ENCODE data around the gene BLM.

- TF ChIP-seq CTCF (IDR thresholded peaks at IDR 0.05 in 2 of 3, conservative IDR thresholded peaks at IDR 0.05 in 1 of 3; ENCODE audit: control insufficient read depth in 2 of 3, extremely low read depth in 1 of 3, insufficient read depth in 1 of 3, low read depth in 3 of 3, low read length in 3 of 3) (no peak), ZNF274 (IDR thresholded peaks at IDR 0.05; ENCODE audit: insufficient read depth, insufficient read length) (no peak), POLR2AphosphoS5 (IDR thresholded peaks at IDR 0.05; ENCODE audit: low read length) (no peak)
- TF ChIP-seq, protein P1, sequence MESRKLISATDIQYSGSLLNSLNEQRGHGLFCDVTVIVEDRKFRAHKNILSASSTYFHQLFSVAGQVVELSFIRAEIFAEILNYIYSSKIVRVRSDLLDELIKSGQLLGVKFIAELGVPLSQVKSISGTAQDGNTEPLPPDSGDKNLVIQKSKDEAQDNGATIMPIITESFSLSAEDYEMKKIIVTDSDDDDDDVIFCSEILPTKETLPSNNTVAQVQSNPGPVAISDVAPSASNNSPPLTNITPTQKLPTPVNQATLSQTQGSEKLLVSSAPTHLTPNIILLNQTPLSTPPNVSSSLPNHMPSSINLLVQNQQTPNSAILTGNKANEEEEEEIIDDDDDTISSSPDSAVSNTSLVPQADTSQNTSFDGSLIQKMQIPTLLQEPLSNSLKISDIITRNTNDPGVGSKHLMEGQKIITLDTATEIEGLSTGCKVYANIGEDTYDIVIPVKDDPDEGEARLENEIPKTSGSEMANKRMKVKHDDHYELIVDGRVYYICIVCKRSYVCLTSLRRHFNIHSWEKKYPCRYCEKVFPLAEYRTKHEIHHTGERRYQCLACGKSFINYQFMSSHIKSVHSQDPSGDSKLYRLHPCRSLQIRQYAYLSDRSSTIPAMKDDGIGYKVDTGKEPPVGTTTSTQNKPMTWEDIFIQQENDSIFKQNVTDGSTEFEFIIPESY (IDR thresholded peaks at IDR 0.05): no peak
Observed at GRCh38 chr15:90829942-90830440, 112.8 kb downstream of the BLM start.

Data from GM12878 (cell line).